HepG2 (cell line): Measurements from ENCODE around the gene TGFBR1. TPM values are rescaled to one million over a fixed set of nuclear protein-coding genes. Genes with fewer than 3 reads are reported as not detected.

Source experiments
- GABPA ChIP-seq, 2 experiments: IDR thresholded peaks; 2 replicates each; pipeline ENCODE4 v1.6.1; 2011 to 2016; ENCODE audit warnings: low read depth in 2 of 2, low read length in 1 of 2, missing biosample characterization in 1 of 2, missing genetic modification characterization in 1 of 2
- GPN1 ChIP-seq: sonication (generic); formaldehyde crosslinking; IDR thresholded peaks from 2 replicates; pipeline ENCODE4 v1.5.1; 2020; ENCODE audit warnings: missing genetic modification reagents, borderline replicate concordance
- KDM2A ChIP-seq: sonication (generic); formaldehyde crosslinking; IDR thresholded peaks from 2 replicates; pipeline ENCODE4 v1.4.0; 2020; ENCODE audit warnings: low read depth, missing genetic modification reagents, borderline replicate concordance
- NCOR1 ChIP-seq: fragments of 200-600 bp; sonication (generic); IDR thresholded peaks from 2 replicates; pipeline ENCODE4 v1.7.0; 2017; ENCODE audit warnings: antibody characterized with exemption, low read length, borderline replicate concordance
- NFATC3 ChIP-seq: sonication (generic); formaldehyde crosslinking; IDR thresholded peaks from 2 replicates; pipeline ENCODE4 v1.5.1; 2020; ENCODE audit warnings: mild to moderate bottlenecking, missing genetic modification reagents
- PAX8 ChIP-seq: sonication (generic); formaldehyde crosslinking; IDR thresholded peaks from 2 replicates; pipeline ENCODE4 v1.8.0; 2022; ENCODE audit warnings: mild to moderate bottlenecking, missing genetic modification reagents, borderline replicate concordance
- POLR2AphosphoS5 ChIP-seq: IDR thresholded peaks from 2 replicates; pipeline ENCODE4 v1.6.1; 2012; ENCODE audit warnings: low read depth, low read length
- RBM39 ChIP-seq: fragments of 200-400 bp; formaldehyde crosslinking; IDR thresholded peaks from one replicate; pipeline ENCODE4 v1.6.1; 2018; ENCODE audit warnings: antibody characterized with exemption, mild to moderate bottlenecking, low read depth, low read length; ENCODE audit not compliant: poor library complexity, severe bottlenecking
- ZMYM4 ChIP-seq: sonication (generic); formaldehyde crosslinking; IDR thresholded peaks from 2 replicates; pipeline ENCODE4 v1.8.1; 2023; ENCODE audit warnings: mild to moderate bottlenecking, missing genetic modification reagents
- ZNF292 ChIP-seq: sonication (generic); formaldehyde crosslinking; IDR thresholded peaks from 2 replicates; pipeline ENCODE4 v1.8.1; 2022; ENCODE audit warnings: mild to moderate bottlenecking, low read depth, missing genetic modification reagents, borderline replicate concordance
- ZNF3 ChIP-seq: IDR thresholded peaks from 2 replicates; pipeline ENCODE4 v1.7.0; 2017; ENCODE audit warnings: inconsistent platforms
- ZNF350 ChIP-seq: sonication (generic); formaldehyde crosslinking; IDR thresholded peaks from 2 replicates; pipeline ENCODE4 v1.4.0; 2020; ENCODE audit warnings: mild to moderate bottlenecking, low read depth, missing genetic modification reagents, borderline replicate concordance
- ZNF441 ChIP-seq: sonication (generic); formaldehyde crosslinking; IDR thresholded peaks from 2 replicates; pipeline ENCODE4 v1.7.0; 2021; ENCODE audit warnings: missing genetic modification reagents, borderline replicate concordance
- ZNF563 ChIP-seq: sonication (generic); formaldehyde crosslinking; IDR thresholded peaks from 2 replicates; pipeline ENCODE4 v1.8.0; 2022; ENCODE audit warnings: mild to moderate bottlenecking, moderate library complexity, missing genetic modification reagents
- ZNF747 ChIP-seq: sonication (generic); formaldehyde crosslinking; IDR thresholded peaks from 2 replicates; pipeline ENCODE4 v1.8.1; 2023; ENCODE audit warnings: missing genetic modification reagents, mild to moderate bottlenecking, borderline replicate concordance
- ZNF780A ChIP-seq: sonication (generic); formaldehyde crosslinking; IDR thresholded peaks from 2 replicates; pipeline ENCODE4 v1.8.0; 2022; ENCODE audit warnings: mild to moderate bottlenecking, missing genetic modification reagents, moderate library complexity
- polyA plus RNA-seq, 8 experiments: library from polyadenylated mRNA; depleted of rRNA in 3 of 8; stranded (reverse) in 7 of 8; unstranded in 1 of 8; fragments of >200 nt; fragmentation: Illumina TruSeq in 4 of 8; extraction: Trizol in 4 of 8; gene quantifications; 2 replicates each; pipeline versions ENCODE4 v1.2.1 to v1.2.3, GENCODE V29; 2011 to 2016; ENCODE audit warnings: low read depth in 4 of 8, missing spikeins in 1 of 8, mixed read lengths in 1 of 8; ENCODE audit not compliant: insufficient read depth in 1 of 8
- total RNA-seq, 5 experiments: library from RNA; depleted of rRNA; stranded (reverse); fragments of >200 nt; fragmentation: Illumina TruSeq; extraction: Trizol; gene quantifications; 2 replicates each; pipeline ENCODE4 v1.2.3, GENCODE V29; 2016; ENCODE audit warnings: low read depth in 1 of 5
- TF ChIP-seq, protein P1 (sequence below): sonication (generic); formaldehyde crosslinking; IDR thresholded peaks from 2 replicates; pipeline ENCODE4 v1.5.1; 2020; ENCODE audit warnings: mild to moderate bottlenecking, moderate library complexity, missing genetic modification reagents
- TF ChIP-seq, protein P2 (sequence below): sonication (generic); formaldehyde crosslinking; IDR thresholded peaks from 2 replicates; pipeline ENCODE4 v1.4.0; 2020; ENCODE audit warnings: missing genetic modification reagents; ENCODE audit errors: not compliant biosample characterization
- TF ChIP-seq, protein P3 (sequence below): sonication (generic); formaldehyde crosslinking; IDR thresholded peaks from 2 replicates; pipeline ENCODE4 v1.4.0; 2020; ENCODE audit warnings: mild to moderate bottlenecking, missing genetic modification reagents, borderline replicate concordance

Gene TGFBR1
- total and polyA plus RNA-seq, 2 of the 13 experiments (the other 11 are each of a cell fraction or from before 2014, with no cell fraction given), result 16.8 to 23.9 TPM

DNA sequence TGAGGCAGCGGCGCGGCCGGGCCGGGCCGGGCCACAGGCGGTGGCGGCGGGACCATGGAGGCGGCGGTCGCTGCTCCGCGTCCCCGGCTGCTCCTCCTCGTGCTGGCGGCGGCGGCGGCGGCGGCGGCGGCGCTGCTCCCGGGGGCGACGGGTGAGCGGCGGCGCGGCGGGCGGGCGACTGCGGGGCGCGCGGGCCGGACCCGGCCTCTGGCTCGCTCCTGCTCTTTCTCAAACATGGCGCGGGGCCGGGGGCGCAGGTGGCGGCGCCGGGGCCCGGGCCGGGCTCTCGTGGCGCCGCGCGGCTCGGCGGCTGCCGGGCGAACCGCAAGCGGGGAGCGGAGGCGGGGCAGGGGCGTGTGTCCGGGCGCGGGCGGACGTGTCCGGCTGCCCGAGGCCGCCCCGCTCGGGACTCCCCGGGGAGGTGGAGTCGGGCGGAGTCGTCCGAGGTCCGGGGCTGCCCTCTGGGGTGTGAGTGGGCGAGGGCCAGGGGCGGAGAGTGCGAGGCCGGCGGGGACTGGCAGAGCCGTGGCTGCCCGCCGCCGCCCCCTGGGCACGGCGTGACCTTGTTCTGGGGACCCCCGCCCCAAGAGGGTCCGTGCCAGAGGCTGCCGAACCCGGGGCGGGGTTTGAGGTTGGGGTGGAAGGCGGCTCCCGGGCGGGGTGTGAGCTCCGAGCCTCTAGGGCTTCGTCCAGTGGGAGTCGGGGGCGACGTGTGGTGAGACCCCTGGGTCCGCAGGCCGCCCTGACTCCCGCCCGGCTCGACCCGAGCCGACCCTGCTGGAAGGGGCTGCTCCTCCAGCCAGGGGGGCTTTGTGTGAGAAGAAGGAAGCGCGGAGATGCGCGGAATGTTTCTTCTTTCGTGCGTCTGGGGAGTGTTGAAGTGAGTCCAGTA lies 485 bp downstream of the TGFBR1 start (continued):
- TF ChIP-seq, protein P1, sequence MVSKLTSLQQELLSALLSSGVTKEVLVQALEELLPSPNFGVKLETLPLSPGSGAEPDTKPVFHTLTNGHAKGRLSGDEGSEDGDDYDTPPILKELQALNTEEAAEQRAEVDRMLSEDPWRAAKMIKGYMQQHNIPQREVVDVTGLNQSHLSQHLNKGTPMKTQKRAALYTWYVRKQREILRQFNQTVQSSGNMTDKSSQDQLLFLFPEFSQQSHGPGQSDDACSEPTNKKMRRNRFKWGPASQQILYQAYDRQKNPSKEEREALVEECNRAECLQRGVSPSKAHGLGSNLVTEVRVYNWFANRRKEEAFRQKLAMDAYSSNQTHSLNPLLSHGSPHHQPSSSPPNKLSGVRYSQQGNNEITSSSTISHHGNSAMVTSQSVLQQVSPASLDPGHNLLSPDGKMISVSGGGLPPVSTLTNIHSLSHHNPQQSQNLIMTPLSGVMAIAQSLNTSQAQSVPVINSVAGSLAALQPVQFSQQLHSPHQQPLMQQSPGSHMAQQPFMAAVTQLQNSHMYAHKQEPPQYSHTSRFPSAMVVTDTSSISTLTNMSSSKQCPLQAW, result no peak
- TF ChIP-seq PAX8 (CRISPR knock-in tag) (no peak), ZNF780A (no peak), ZNF3 (CRISPR knock-in tag) (no peak), ZNF747 (CRISPR knock-in tag) (no peak; the same call in 1 of the 2 replicates), NFATC3 (CRISPR knock-in tag) (no peak), ZNF292 (CRISPR knock-in tag) (no peak), ZNF441 (0 out of 2 replicates have a peak, but pooled peaks have one; percentile 33), RBM39 (no peak), ZMYM4 (peak; percentile 40; the same call in 1 of the 2 replicates), POLR2AphosphoS5 (no peak; the same call in 1 of the 2 replicates), ZNF563 (CRISPR knock-in tag) (peak; percentile 29; the same call in 1 of the 2 replicates), ZNF350 (CRISPR knock-in tag) (no peak), NCOR1 (no peak), KDM2A (CRISPR knock-in tag) (no peak), GPN1 (CRISPR knock-in tag) (no peak), GABPA (IDR thresholded peaks at IDR 0.05; ENCODE audit: low read depth, low read length) (no peak), GABPA (CRISPR knock-in tag; IDR thresholded peaks at IDR 0.05; ENCODE audit: low read depth) (no peak)
- TF ChIP-seq, protein P2, sequence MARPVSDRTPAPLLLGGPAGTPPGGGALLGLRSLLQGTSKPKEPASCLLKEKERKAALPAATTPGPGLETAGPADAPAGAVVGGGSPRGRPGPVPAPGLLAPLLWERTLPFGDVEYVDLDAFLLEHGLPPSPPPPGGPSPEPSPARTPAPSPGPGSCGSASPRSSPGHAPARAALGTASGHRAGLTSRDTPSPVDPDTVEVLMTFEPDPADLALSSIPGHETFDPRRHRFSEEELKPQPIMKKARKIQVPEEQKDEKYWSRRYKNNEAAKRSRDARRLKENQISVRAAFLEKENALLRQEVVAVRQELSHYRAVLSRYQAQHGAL (CRISPR knock-in tag), result no peak
- TF ChIP-seq, protein P3, sequence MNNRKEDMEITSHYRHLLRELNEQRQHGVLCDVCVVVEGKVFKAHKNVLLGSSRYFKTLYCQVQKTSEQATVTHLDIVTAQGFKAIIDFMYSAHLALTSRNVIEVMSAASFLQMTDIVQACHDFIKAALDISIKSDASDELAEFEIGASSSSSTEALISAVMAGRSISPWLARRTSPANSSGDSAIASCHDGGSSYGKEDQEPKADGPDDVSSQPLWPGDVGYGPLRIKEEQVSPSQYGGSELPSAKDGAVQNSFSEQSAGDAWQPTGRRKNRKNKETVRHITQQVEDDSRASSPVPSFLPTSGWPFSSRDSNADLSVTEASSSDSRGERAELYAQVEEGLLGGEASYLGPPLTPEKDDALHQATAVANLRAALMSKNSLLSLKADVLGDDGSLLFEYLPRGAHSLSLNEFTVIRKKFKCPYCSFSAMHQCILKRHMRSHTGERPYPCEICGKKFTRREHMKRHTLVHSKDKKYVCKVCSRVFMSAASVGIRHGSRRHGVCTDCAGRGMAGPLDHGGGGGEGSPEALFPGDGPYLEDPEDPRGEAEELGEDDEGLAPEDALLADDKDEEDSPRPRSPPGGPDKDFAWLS (CRISPR knock-in tag), result no peak
